Ovary (tissue), 9 donors: ENCODE results near the gene KCNMA1. TPM values are rescaled to one million over a fixed set of nuclear protein-coding genes. Genes with fewer than 3 reads are reported as not detected.

Source experiments
- DNase-seq, 5 donors: peaks; one replicate each; pipeline ENCODE4 v3.0.0-alpha.2; 2019 to 2020
- H3K27ac ChIP-seq, 2 donors: fragments of 200-600 bp; one replicate each; pipeline versions ENCODE4 v1.5.1 to v1.8.0; 2019 to 2022
- H3K27me3 ChIP-seq: fragments of 200-600 bp; one replicate; pipeline ENCODE4 v1.8.0; 2022
- H3K36me3 ChIP-seq: fragments of 200-600 bp; sonication (generic); one replicate; pipeline ENCODE4 v1.5.1; 2019
- H3K4me1 ChIP-seq: one replicate; pipeline ENCODE4 v1.8.1; 2013; ENCODE audit warnings: mild to moderate bottlenecking, moderate library complexity; ENCODE audit not compliant: insufficient read depth
- H3K4me3 ChIP-seq: fragments of 200-600 bp; sonication (generic); one replicate; pipeline ENCODE4 v1.5.1; 2017
- H3K9me3 ChIP-seq, 2 donors: fragments of 200-600 bp in 1 of 2; sonication (generic) in 1 of 2; one replicate each; pipeline versions ENCODE4 v1.5.1 to v1.8.1; 2013 to 2019; ENCODE audit warnings: mild to moderate bottlenecking in 1 of 2, moderate library complexity in 1 of 2
- CTCF ChIP-seq, 3 donors: fragments of 450-650 bp in 2 of 3; fragments of 200-600 bp in 1 of 3; IDR thresholded peaks; one replicate each; pipeline versions ENCODE4 v1.5.1 to v1.8.0; 2016 to 2022; ENCODE audit warnings: antibody characterized with exemption in 3 of 3, mild to moderate bottlenecking in 1 of 3
- EP300 ChIP-seq: sonication (generic); formaldehyde crosslinking; IDR thresholded peaks from one replicate; pipeline ENCODE4 v1.6.1; 2017; ENCODE audit warnings: antibody characterized with exemption
- POLR2A ChIP-seq: fragments of 450-650 bp; IDR thresholded peaks from one replicate; pipeline ENCODE4 v1.6.1; 2017; ENCODE audit warnings: antibody characterized with exemption, mild to moderate bottlenecking, moderate library complexity
- WGBS, 3 donors: extraction: QIAGEN DNeasy Blood & Tissue Kit in 1 of 3; methylation state at CpG; one replicate each; pipeline versions ENCODE4 v1.1.5 to v1.1.7; 2013 to 2017; 5-methylcytosine and 5-hydroxymethylcytosine counted together
- intact Hi-C, 4 donors: fragments of 100-400 bp; cut with DNase I; formaldehyde crosslinking; loops; one replicate each; pipeline versions ENCODE4 v1.11.0 to v1.15.1; 2022 to 2023
- polyA plus RNA-seq, 2 donors: library from polyadenylated mRNA; stranded (reverse); fragments of 200-250 nt in 1 of 2; fragments of 350-450 nt in 1 of 2; fragmentation: Illumina TruSeq in 1 of 2; extraction: RNeasy Lipid Tissue Mini Kit (QIAGEN cat#74804) in 1 of 2; gene quantifications; one replicate each; pipeline ENCODE4 v1.2.3, GENCODE V29; 2013 to 2014
- total RNA-seq, 7 donors: library from RNA; depleted of rRNA in 2 of 7; stranded (reverse); fragments of >200 nt in 2 of 7; fragmentation: NEBNext Ultra II Directional in 3 of 7; extraction: Animal tissue kit (Norgen Biotek cat#: 25700) in 3 of 7; gene quantifications; one replicate each; pipeline versions ENCODE4 v1.1.0 to v1.2.4, GENCODE V29; 2016 to 2023
- donor health status: DM: no; HTN: no; CAD: no; lungs with moderate emphysema.
- donor health status: DM: no; HTN: no; CAD: no.
- donor health status: Bipolar disorder and iron deficiency.
- donor health status: DM: yes; HTN: yes; CAD: no.
- donor health status: DM: no; HTN: no; CAD: no.
- donor health status: DM: yes; HTN: yes; CAD: no.

The KCNMA1 gene
- total and polyA plus RNA-seq, 9 donors, result 7.0 to 83.8 (median 25.1) TPM

- TF ChIP-seq POLR2A, result no peak
- Histone ChIP-seq H3K36me3 (no peaks in the 10 kb centered on the region), H3K4me1 (peaks cover 6% of the 10 kb centered on the region), H3K27ac (no peak overlapping the region), H3K9me3 (no peaks in the 10 kb centered on the region), H3K27me3 (no peaks in the 10 kb centered on the region), H3K4me3 (no peak overlapping the region)
- intact Hi-C loops, result no loop called here
- 94 to 96% (median 95%) methylated on average over 11 of the region's 11 CpGs for WGBS, 3 donors
- no peak for DNase-seq
Measured at GRCh38 chr10:76995023-76995422, 642.6 kb downstream of the KCNMA1 start.

GRCh38 chr10:76993213-76993612 lies 644.4 kb downstream of the KCNMA1 start:
- H3K4me1 ChIP-seq, result peaks cover 6% of the 10 kb centered on the region

GRCh38 chr10:76992467-76992866 lies 645.1 kb downstream of the KCNMA1 start:
- Histone ChIP-seq H3K4me3 (no peak overlapping the region), H3K27me3 (no peaks in the 10 kb centered on the region), H3K27ac (no peak overlapping the region), H3K36me3 (no peaks in the 10 kb centered on the region), H3K4me1 (peaks cover 6% of the 10 kb centered on the region), H3K9me3 (no peaks in the 10 kb centered on the region)
- intact Hi-C loops, result loop anchor here in 1 of 4 donors (5.0 kb wide), 1 partner anchor 1595 kb away; no protein-coding TSS in a partner anchor
- WGBS, 3 donors, result 90 to 92% (median 91%) methylated on average over 3 of the region's 3 CpGs
- DNase-seq, result no peak
- TF ChIP-seq CTCF (IDR thresholded peaks at IDR 0.05) (no peak), EP300 (no peak), POLR2A (no peak)

More at GRCh38 chr10:76993213-76993612, 644.4 kb downstream of the KCNMA1 start:
- Histone ChIP-seq H3K27ac (no peak overlapping the region), H3K27me3 (no peaks in the 10 kb centered on the region), H3K9me3 (no peaks in the 10 kb centered on the region), H3K36me3 (no peaks in the 10 kb centered on the region), H3K4me3 (no peak overlapping the region)
- 82 to 90% (median 88%) methylated on average over 2 of the region's 2 CpGs for WGBS, 3 donors
- DNase-seq, result no peak
- intact Hi-C loops, result loop anchor here in 1 of 4 donors (5.0 kb wide), 1 partner anchor 1596 kb away; no protein-coding TSS in a partner anchor
- TF ChIP-seq EP300, result no peak
- TF ChIP-seq CTCF (IDR thresholded peaks at IDR 0.05), result no peak
- no peak for TF ChIP-seq POLR2A

GRCh38 chr10:76991621-76992020 lies 646.0 kb downstream of the KCNMA1 start:
- 1 to 12% (median 3%) methylated on average over 2 of the region's 2 CpGs for WGBS, 3 donors
- Histone ChIP-seq H3K27ac (no peak overlapping the region), H3K9me3 (no peaks in the 10 kb centered on the region), H3K27me3 (no peaks in the 10 kb centered on the region), H3K4me1 (peaks cover 6% of the 10 kb centered on the region), H3K4me3 (no peak overlapping the region), H3K36me3 (no peaks in the 10 kb centered on the region)
- TF ChIP-seq CTCF (IDR thresholded peaks at IDR 0.05), result no peak
- no peak for TF ChIP-seq EP300
- TF ChIP-seq POLR2A, result no peak
- intact Hi-C loops, result loop anchor here in 1 of 4 donors (5.0 kb wide), 1 partner anchor 1594 kb away; no protein-coding TSS in a partner anchor
- DNase-seq, result peak in 2 of 5 donors; percentile 8 to 34

- TF ChIP-seq EP300 (no peak), POLR2A (no peak), CTCF (IDR thresholded peaks at IDR 0.05) (no peak)
- no peak overlapping the region for H3K4me3 ChIP-seq
- H3K27me3 ChIP-seq, result no peaks in the 10 kb centered on the region
- H3K36me3 ChIP-seq, result no peaks in the 10 kb centered on the region
- H3K27ac ChIP-seq, result no peak overlapping the region
- no peak for DNase-seq
- intact Hi-C loops, result loop anchor here in 1 of 4 donors (5.0 kb wide), 1 partner anchor 1593 kb away; no protein-coding TSS in a partner anchor
- WGBS, 3 donors, result 91 to 100% (median 94%) methylated on average over 1 of the region's 1 CpG
- no peaks in the 10 kb centered on the region for H3K9me3 ChIP-seq
- H3K4me1 ChIP-seq, result peaks cover 6% of the 10 kb centered on the region
Measured at GRCh38 chr10:76990561-76990960, 647.0 kb downstream of the KCNMA1 start.
